Activated naive CD4-positive, alpha-beta T cell treated with anti-CD3 and anti-CD28 coated beads for 36 hours (primary cell): ENCODE measurements around the gene KRTAP20-2. TPM values are rescaled to one million over a fixed set of nuclear protein-coding genes. Genes with fewer than 3 reads are reported as not detected.

ENCODE experiments used
- total RNA-seq, 2 experiments: library from RNA; stranded (reverse); gene quantifications; one replicate each; pipeline ENCODE4 v1.2.3, GENCODE V29; 2021

The KRTAP20-2 gene
- total RNA-seq, 2 experiments from 2014 or later, result not detected

Other genes starting within 250 kb of the KRTAP20-2 start
- gene KRTAP13-1, start 239.2 kb upstream of the KRTAP20-2 start, total RNA-seq, result not detected
- gene KRTAP13-3, start 209.3 kb upstream of the KRTAP20-2 start, total RNA-seq, result not detected
- not detected for gene KRTAP13-4, start 205.0 kb upstream of the KRTAP20-2 start, total RNA-seq
- not detected for gene KRTAP15-1, start 194.9 kb upstream of the KRTAP20-2 start, total RNA-seq
- not detected for gene KRTAP19-1, start 154.8 kb upstream of the KRTAP20-2 start, total RNA-seq
- gene KRTAP19-2, start 147.8 kb upstream of the KRTAP20-2 start, total RNA-seq, result not detected
- not detected for gene KRTAP19-3, start 143.2 kb upstream of the KRTAP20-2 start, total RNA-seq
- not detected for gene KRTAP19-4, start 138.0 kb upstream of the KRTAP20-2 start, total RNA-seq
- not detected for gene KRTAP19-5, start 133.1 kb upstream of the KRTAP20-2 start, total RNA-seq
- not detected for gene KRTAP19-6, start 93.3 kb upstream of the KRTAP20-2 start, total RNA-seq
- not detected for gene KRTAP19-7, start 73.9 kb upstream of the KRTAP20-2 start, total RNA-seq
- not detected for gene KRTAP22-2, start 44.8 kb upstream of the KRTAP20-2 start, total RNA-seq
- gene KRTAP6-3, start 42.8 kb upstream of the KRTAP20-2 start, total RNA-seq, result not detected
- gene KRTAP6-2, start 36.3 kb upstream of the KRTAP20-2 start, total RNA-seq, result not detected
- not detected for gene KRTAP22-1, start 34.1 kb upstream of the KRTAP20-2 start, total RNA-seq
- not detected for gene KRTAP6-1, start 21.3 kb upstream of the KRTAP20-2 start, total RNA-seq
- not detected for gene KRTAP20-1, start 18.8 kb upstream of the KRTAP20-2 start, total RNA-seq
- gene KRTAP20-4, start 14.6 kb upstream of the KRTAP20-2 start, total RNA-seq, result not detected
- not detected for gene KRTAP20-3, start 7.7 kb downstream of the KRTAP20-2 start, total RNA-seq
- not detected for gene KRTAP21-3, start 83.6 kb downstream of the KRTAP20-2 start, total RNA-seq
- not detected for gene KRTAP21-2, start 112.1 kb downstream of the KRTAP20-2 start, total RNA-seq
- not detected for gene KRTAP21-1, start 120.2 kb downstream of the KRTAP20-2 start, total RNA-seq
- not detected for gene KRTAP8-1, start 178.1 kb downstream of the KRTAP20-2 start, total RNA-seq
- gene KRTAP7-1, start 194.6 kb downstream of the KRTAP20-2 start, total RNA-seq, result not detected
- not detected for gene KRTAP11-1, start 246.4 kb downstream of the KRTAP20-2 start, total RNA-seq